B cell (primary cell): ENCODE measurements around the gene NAGLU. TPM values are rescaled to one million over a fixed set of nuclear protein-coding genes. Genes with fewer than 3 reads are reported as not detected.

Experiments used
- ATAC-seq: fragments of 200-7000 bp; cut with Tn5 transposase; one replicate; pipeline ENCODE4 v1.10.0; 2021; ENCODE audit warnings: low read depth, mild to moderate bottlenecking, moderate number of reproducible peaks, moderate library complexity
- CTCF ChIA-PET: fragments of 350-600 bp; sonication (Branson Sonifier 250); formaldehyde crosslinking; loops from one replicate; lab custom pipeline; 2021; ENCODE audit warnings: antibody characterized with exemption, inconsistent platforms; lab: Charles Lee
- POLR2A ChIA-PET: fragments of 350-600 bp; sonication (Branson Sonifier 250); formaldehyde crosslinking; loops from one replicate; lab custom pipeline; 2021; ENCODE audit warnings: antibody characterized with exemption; lab: Charles Lee
- DNase-seq: peaks from one replicate; pipeline ENCODE4 v3.0.0; 2013
- H2AFZ ChIP-seq: 2 replicates; pipeline ENCODE4 v1.6.1; 2012; ENCODE audit warnings: mild to moderate bottlenecking, low read depth, low read length; ENCODE audit not compliant: insufficient read depth, poor library complexity, severe bottlenecking
- H3K27ac ChIP-seq, 2 donors: 1 replicate in 1 of 2; 2 replicates in 1 of 2; pipeline ENCODE4 v1.5.1; 2012 to 2013; ENCODE audit warnings: low read length in 2 of 2, mild to moderate bottlenecking in 2 of 2, moderate library complexity in 1 of 2
- H3K27me3 ChIP-seq, 4 experiments: fragments of 200-600 bp in 1 of 4; sonication (generic) in 1 of 4; replicated peaks in 1 of 4; 1 replicate in 2 of 4; 2 replicates in 2 of 4; pipeline versions ENCODE4 v1.6.1 to v1.7.0; 2013 to 2016; ENCODE audit warnings: low read length in 3 of 4, mild to moderate bottlenecking in 2 of 4, mixed read lengths in 1 of 4, moderate library complexity in 1 of 4; ENCODE audit not compliant: insufficient read depth in 4 of 4, control insufficient read depth in 3 of 4; ENCODE audit errors: control extremely low read depth in 1 of 4
- H3K36me3 ChIP-seq, 2 experiments: replicated peaks in 1 of 2; 1 replicate in 1 of 2; 2 replicates in 1 of 2; pipeline versions ENCODE4 v1.6.1 to v1.7.1; 2013; ENCODE audit warnings: low read length in 1 of 2; ENCODE audit not compliant: insufficient read depth in 2 of 2, control insufficient read depth in 1 of 2; ENCODE audit errors: control extremely low read depth in 1 of 2, extremely low read depth in 1 of 2
- H3K4me1 ChIP-seq, 2 donors: fragments of 200-600 bp in 1 of 2; sonication (generic) in 1 of 2; 1 replicate in 1 of 2; 2 replicates in 1 of 2; pipeline versions ENCODE4 v1.5.1 to v1.6.1; 2013 to 2017; ENCODE audit warnings: low read length in 2 of 2; ENCODE audit not compliant: control insufficient read depth in 2 of 2, insufficient read depth in 2 of 2
- H3K4me2 ChIP-seq: replicated peaks from 2 replicates; pipeline ENCODE3; 2012; ENCODE audit warnings: mild to moderate bottlenecking, low read depth, low read length; ENCODE audit not compliant: poor library complexity, severe bottlenecking
- H3K4me3 ChIP-seq, 5 experiments: fragments of 200-600 bp in 1 of 5; sonication (generic) in 1 of 5; 1 replicate in 3 of 5; 2 replicates in 2 of 5; pipeline versions ENCODE4 v1.5.1 to v1.7.0; 2011 to 2016; ENCODE audit warnings: low read length in 4 of 5, mild to moderate bottlenecking in 4 of 5, low read depth in 2 of 5, control low read depth in 1 of 5, moderate library complexity in 1 of 5; ENCODE audit not compliant: insufficient read depth in 1 of 5; ENCODE audit errors: control extremely low read depth in 1 of 5, extremely low read depth in 1 of 5
- H3K79me2 ChIP-seq: fragments of 200-600 bp; sonication (generic); one replicate; pipeline ENCODE4 v1.6.0; 2016; ENCODE audit warnings: low read length; ENCODE audit not compliant: control insufficient read depth, insufficient read depth
- H3K9ac ChIP-seq: fragments of 200-600 bp; sonication (generic); 2 replicates; pipeline ENCODE4 v1.6.1; 2017; ENCODE audit warnings: mild to moderate bottlenecking, low read length, moderate library complexity
- H3K9me3 ChIP-seq, 3 donors: one replicate each; pipeline versions ENCODE4 v1.6.1 to v1.7.1; 2013; ENCODE audit warnings: low read length in 2 of 3; ENCODE audit not compliant: control insufficient read depth in 2 of 3, insufficient read depth in 1 of 3; ENCODE audit errors: control extremely low read depth in 1 of 3
- H4K20me1 ChIP-seq: 2 replicates; pipeline ENCODE4 v1.6.0; 2012; ENCODE audit warnings: mild to moderate bottlenecking, low read length; ENCODE audit not compliant: insufficient read depth, control insufficient read depth, poor library complexity, severe bottlenecking
- H3K27ac Mint-ChIP-seq: one replicate; pipeline ENCODE4 v1.8.0; 2021; ENCODE audit warnings: mixed read lengths
- H3K27me3 Mint-ChIP-seq: one replicate; pipeline ENCODE4 v1.8.0; 2021; ENCODE audit warnings: mixed read lengths
- H3K4me1 Mint-ChIP-seq: one replicate; pipeline ENCODE4 v1.8.0; 2021; ENCODE audit warnings: mixed read lengths
- H3K4me3 Mint-ChIP-seq: one replicate; pipeline ENCODE4 v1.8.0; 2021; ENCODE audit warnings: mixed read lengths
- H3K9me3 Mint-ChIP-seq: one replicate; pipeline ENCODE4 v1.8.0; 2022; ENCODE audit warnings: mixed read lengths; ENCODE audit not compliant: insufficient read depth
- CTCF ChIP-seq: fragments of 200-600 bp; IDR thresholded peaks from one replicate; pipeline ENCODE4 v1.8.0; 2022; ENCODE audit warnings: antibody characterized with exemption, mild to moderate bottlenecking
- EZH2 ChIP-seq: IDR thresholded peaks from 2 replicates; pipeline ENCODE4 v1.6.1; 2012; ENCODE audit warnings: borderline replicate concordance, low read depth, mild to moderate bottlenecking, moderate library complexity, low read length; ENCODE audit not compliant: insufficient read depth, poor library complexity, severe bottlenecking
- WGBS: methylation state at CpG from one replicate; pipeline ENCODE4 v1.1.5; 2013; ENCODE audit warnings: missing lambda C conversion rate; ENCODE audit not compliant: insufficient coverage; 5-methylcytosine and 5-hydroxymethylcytosine counted together
- intact Hi-C: fragments of 100-400 bp; cut with micrococcal nuclease; formaldehyde crosslinking; loops from one replicate; pipeline ENCODE4 v1.10.0; 2022
- polyA plus RNA-seq: library from polyadenylated mRNA; depleted of rRNA; stranded (reverse); fragments of >200 nt; gene quantifications from 2 replicates; pipeline ENCODE4 v1.2.3, GENCODE V29; 2012
- total RNA-seq, 2 donors: library from RNA; stranded (reverse); fragments of 120-200 nt in 1 of 2; gene quantifications; 1 replicate in 1 of 2; 2 replicates in 1 of 2; pipeline versions ENCODE4 v1.2.3 to v1.2.4, GENCODE V29; 2013 to 2022

Gene NAGLU
- total and polyA plus RNA-seq, 2 donors (not counting 1 experiment from before 2014, with no cell fraction given), result 44.8 to 52.4 TPM

DNA sequence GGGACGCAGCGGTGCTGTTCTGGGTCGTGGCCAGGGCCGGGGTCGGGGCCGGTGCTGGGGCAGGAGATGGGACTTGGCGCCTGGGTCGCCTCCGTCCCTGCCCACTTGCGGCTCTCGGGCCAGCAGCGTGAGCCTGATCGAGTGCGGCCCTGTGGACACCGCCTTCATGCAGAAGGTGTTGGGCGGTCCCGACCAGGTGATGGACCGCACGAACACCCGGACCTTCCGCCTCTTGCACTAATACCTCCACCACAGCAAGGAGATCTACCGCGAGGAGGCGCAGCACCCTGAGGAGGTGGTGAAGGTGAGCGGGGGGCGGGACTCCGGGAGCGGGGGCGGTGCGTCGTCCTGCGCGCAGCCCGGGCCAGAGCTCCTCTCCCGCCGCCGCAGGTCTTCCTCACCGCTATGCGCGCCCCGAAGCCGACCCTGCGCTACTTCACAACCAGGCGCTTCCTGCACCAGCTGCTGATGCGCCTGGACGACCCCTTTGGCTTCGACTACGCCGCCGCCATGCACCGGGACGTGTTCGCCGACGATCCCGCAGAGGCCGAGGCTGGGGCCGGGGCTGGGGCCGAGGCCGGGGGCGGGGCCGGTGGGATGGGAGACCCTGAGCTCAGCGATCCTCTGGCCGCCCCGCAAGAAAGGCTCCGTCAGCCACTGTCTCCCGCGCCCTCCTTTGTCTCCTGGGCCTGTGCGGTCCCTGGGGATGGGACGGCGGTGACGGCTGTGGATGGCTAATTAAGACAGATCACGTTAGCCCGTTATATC is 12.2 kb downstream of the NAGLU start:
- Histone ChIP-seq H3K9me3 (no peaks in the 10 kb centered on the region), H4K20me1 (peaks cover 13% of the 10 kb centered on the region), H3K4me3 (peak overlapping the region in 4 of 5 experiments; percentile 45 to 66 (median 53)), H3K9ac (peak overlapping the region; percentile 62), H2AFZ (peak overlapping the region; percentile 66), H3K79me2 (peaks cover 3% of the 10 kb centered on the region), H3K36me3 (peaks cover 0 to 2% of the 10 kb centered on the region in 2 experiments), H3K4me2 (peak overlapping the region; percentile 80), H3K4me1 (peaks cover 10 to 18% of the 10 kb centered on the region in 2 donors), H3K27ac (no peak overlapping the region), H3K27me3 (no peaks in the 10 kb centered on the region)
- intact Hi-C loops, result loop anchor here (1.0 kb wide), 5 partner anchors 12 to 30 kb away; partner anchors contain the start of genes COASY, MLX and NAGLU
- TF ChIP-seq EZH2 (no peak), CTCF (peak; percentile 74)
- peak; percentile 89 for DNase-seq
- peak overlapping the region; percentile 74 for H3K4me3 Mint-ChIP-seq
- H3K27me3 Mint-ChIP-seq, result no peaks in the 10 kb centered on the region
- no peaks in the 10 kb centered on the region for H3K9me3 Mint-ChIP-seq
- ChIA-PET POLR2A (interaction anchor here (0.6 to 2.1 kb wide), 8 partner anchors 12 to 276 kb away, joined by 3 to 12 read pairs (median 6); partner anchors contain the start of genes BECN1, MLX, NAGLU and PSMC3IP), CTCF (interaction anchor here (0.5 to 3.0 kb wide), 20 partner anchors 9 to 581 kb away, joined by 3 to 39 read pairs (median 4); partner anchors contain the start of genes DHX58, MLX, NAGLU and PSMC3IP)
- peaks cover 17% of the 10 kb centered on the region for H3K4me1 Mint-ChIP-seq
- H3K27ac Mint-ChIP-seq, result no peak overlapping the region
- ATAC-seq, result peak; percentile 97
- WGBS, result 20% methylated on average over 65 of the region's 74 CpGs
